Right atrium auricular region (tissue), 2 donors: ENCODE measurements around the gene SEMA4C. TPM values are rescaled to one million over a fixed set of nuclear protein-coding genes. Genes with fewer than 3 reads are reported as not detected.
"Not testable (repeated sequence)": the region's sequence is repeated elsewhere in the genome, so short reads cannot be mapped to it uniquely, and the experiment has no call there.

Source experiments
- DNase-seq: peaks from one replicate; pipeline ENCODE4 v3.0.0-alpha.2; 2019; ENCODE audit warnings: low spot score
- H3K27ac ChIP-seq, 2 donors: fragments of 200-600 bp; sonication (generic); 1 replicate in 1 of 2; 2 replicates in 1 of 2; pipeline ENCODE4 v1.5.1; 2016 to 2019
- H3K27me3 ChIP-seq, 2 donors: fragments of 200-600 bp; sonication (generic); one replicate each; pipeline versions ENCODE4 v1.5.1 to v1.6.0; 2017 to 2019
- H3K36me3 ChIP-seq: fragments of 200-600 bp; sonication (generic); one replicate; pipeline ENCODE4 v1.5.1; 2016
- H3K4me1 ChIP-seq, 2 donors: fragments of 200-600 bp; sonication (generic); one replicate each; pipeline versions ENCODE4 v1.5.1 to v1.6.0; 2017 to 2019
- H3K4me3 ChIP-seq, 2 donors: fragments of 200-600 bp; sonication (generic); 1 replicate in 1 of 2; 2 replicates in 1 of 2; pipeline ENCODE4 v1.5.1; 2017 to 2019; ENCODE audit warnings: mild to moderate bottlenecking in 1 of 2, moderate library complexity in 1 of 2
- H3K9me3 ChIP-seq, 2 donors: fragments of 200-600 bp; sonication (generic); one replicate each; pipeline ENCODE4 v1.5.1; 2019
- CTCF ChIP-seq, 2 donors: fragments of 200-600 bp; sonication (generic); IDR thresholded peaks; one replicate each; pipeline ENCODE4 v1.5.1; 2019; ENCODE audit warnings: antibody characterized with exemption in 2 of 2
- total RNA-seq, 2 donors: library from RNA; depleted of rRNA; stranded (reverse); fragments of >200 nt; gene quantifications; one replicate each; pipeline ENCODE4 v1.1.0, GENCODE V29; 2016

The SEMA4C gene
- total RNA-seq, 2 donors from 2014 or later, result 12.0 to 23.3 TPM

- no peak for DNase-seq
- H3K9me3 ChIP-seq, result no peaks in the 10 kb centered on the region
- H3K27me3 ChIP-seq, result no peaks in the 10 kb centered on the region
- H3K4me3 ChIP-seq, result no peak overlapping the region
- no peak for TF ChIP-seq CTCF (IDR thresholded peaks at IDR 0.05)
- H3K36me3 ChIP-seq, result no peaks in the 10 kb centered on the region
- no peak overlapping the region for H3K27ac ChIP-seq
- H3K4me1 ChIP-seq, result peaks cover 0 to 57% of the 10 kb centered on the region in 2 donors
Observed at GRCh38 chr2:96890726-96891385, 21.0 kb upstream of the SEMA4C start.

- no peak for DNase-seq
- Histone ChIP-seq H3K27ac (no peak overlapping the region), H3K4me1 (peaks cover 0 to 51% of the 10 kb centered on the region in 2 donors), H3K4me3 (no peak overlapping the region), H3K27me3 (no peaks in the 10 kb centered on the region), H3K9me3 (no peaks in the 10 kb centered on the region), H3K36me3 (no peaks in the 10 kb centered on the region)
- no peak for TF ChIP-seq CTCF (IDR thresholded peaks at IDR 0.05)
Observed at GRCh38 chr2:96890252-96890651, 20.4 kb upstream of the SEMA4C start.

- DNase-seq, H3K36me3 ChIP-seq, H3K9me3 ChIP-seq, H3K4me3 ChIP-seq, H3K27ac ChIP-seq, H3K27me3 ChIP-seq: not testable (repeated sequence)
- H3K4me1 ChIP-seq, result peaks cover 0 to 49% of the 10 kb centered on the region in 2 donors
Observed at GRCh38 chr2:96889502-96889901, 19.6 kb upstream of the SEMA4C start.

- H3K27me3 ChIP-seq, result no peaks in the 10 kb centered on the region
- no peak for TF ChIP-seq CTCF (IDR thresholded peaks at IDR 0.05)
- H3K36me3 ChIP-seq, result no peaks in the 10 kb centered on the region
- peaks cover 0 to 49% of the 10 kb centered on the region in 2 donors for H3K4me1 ChIP-seq
- DNase-seq, result no peak
- peak overlapping the region; percentile 33 to 51 for H3K27ac ChIP-seq
- no peak overlapping the region for H3K4me3 ChIP-seq
- H3K9me3 ChIP-seq, result no peaks in the 10 kb centered on the region
Observed at GRCh38 chr2:96888072-96889011, 18.5 kb upstream of the SEMA4C start.

GRCh38 chr2:96887493-96888012 is 17.7 kb upstream of the SEMA4C start:
- H3K36me3 ChIP-seq, result no peaks in the 10 kb centered on the region
- peaks cover 0 to 49% of the 10 kb centered on the region in 2 donors for H3K4me1 ChIP-seq
- H3K27ac ChIP-seq, result peak overlapping the region; percentile 33 to 51
- no peaks in the 10 kb centered on the region for H3K9me3 ChIP-seq
- no peak for DNase-seq
- TF ChIP-seq CTCF (IDR thresholded peaks at IDR 0.05), result no peak
- no peak overlapping the region for H3K4me3 ChIP-seq
- H3K27me3 ChIP-seq, result no peaks in the 10 kb centered on the region
